Activated CD4-positive, alpha-beta T cell treated with anti-CD3 and anti-CD28 coated beads, Interleukin-2, amount 10 ng/mL, durations not matched to agents 7 days and 5 days (primary cell): Measurements from ENCODE around the gene SLC31A2. TPM values are rescaled to one million over a fixed set of nuclear protein-coding genes. Genes with fewer than 3 reads are reported as not detected.
"Not testable (repeated sequence)": the region's sequence is repeated elsewhere in the genome, so short reads cannot be mapped to it uniquely, and the experiment has no call there.

Experiments used
- CTCF ChIA-PET: fragments of 350-600 bp; sonication (Branson Sonifier 250); formaldehyde crosslinking; loops from one replicate; lab custom pipeline; 2021; ENCODE audit warnings: antibody characterized with exemption; lab: Charles Lee
- POLR2A ChIA-PET: fragments of 350-600 bp; sonication (Branson Sonifier 250); formaldehyde crosslinking; loops from one replicate; lab custom pipeline; 2021; ENCODE audit warnings: antibody characterized with exemption; lab: Charles Lee
- DNase-seq: peaks from one replicate; pipeline ENCODE4 v3.0.0-alpha.2; 2020
- H3K27ac Mint-ChIP-seq: one replicate; pipeline ENCODE4 v1.8.0; 2021; ENCODE audit warnings: mild to moderate bottlenecking, moderate library complexity, mixed read lengths
- H3K27me3 Mint-ChIP-seq: one replicate; pipeline ENCODE4 v1.8.0; 2021; ENCODE audit warnings: mixed read lengths
- H3K36me3 Mint-ChIP-seq: one replicate; pipeline ENCODE4 v1.8.0; 2021; ENCODE audit warnings: low read depth, mixed read lengths
- H3K4me1 Mint-ChIP-seq: one replicate; pipeline ENCODE4 v1.8.0; 2021; ENCODE audit warnings: mixed read lengths
- H3K4me3 Mint-ChIP-seq: one replicate; pipeline ENCODE4 v1.8.0; 2021; ENCODE audit warnings: mild to moderate bottlenecking, moderate library complexity, mixed read lengths
- H3K9me3 Mint-ChIP-seq: one replicate; pipeline ENCODE4 v1.8.0; 2021; ENCODE audit warnings: mixed read lengths
- total RNA-seq, 2 experiments: library from RNA; stranded (reverse); gene quantifications; one replicate each; pipeline ENCODE4 v1.2.3, GENCODE V29; 2021

The SLC31A2 gene
- total RNA-seq, 2 experiments from 2014 or later, result 2.5 to 3.0 TPM

DNA sequence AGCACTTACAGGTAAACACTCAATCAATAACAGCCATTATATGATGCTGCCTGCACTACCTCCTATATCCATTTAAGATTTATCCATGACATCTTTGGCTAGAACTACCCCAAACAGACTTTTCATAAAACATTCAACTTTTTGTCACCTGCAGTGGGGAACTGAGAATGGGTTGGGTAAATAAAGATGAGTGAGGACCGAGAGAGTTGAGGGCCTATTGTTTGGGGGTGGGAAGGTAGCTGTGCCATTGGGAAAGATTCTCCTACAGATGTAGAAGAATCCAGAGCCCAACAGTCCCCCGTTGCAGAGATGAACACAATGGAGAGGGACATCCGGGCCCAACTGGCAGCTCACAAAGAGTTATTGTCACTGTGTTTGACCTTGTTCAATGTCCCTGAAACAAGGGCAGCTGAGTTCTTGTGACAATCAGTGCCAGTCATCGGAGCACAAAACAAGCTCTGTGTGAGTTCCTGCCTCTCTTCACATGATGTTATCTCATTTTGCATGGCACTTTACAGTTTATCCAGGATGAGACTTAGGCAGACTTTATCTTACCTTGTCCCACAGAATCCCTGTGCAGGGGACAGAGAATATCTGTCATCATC, 11.5 kb upstream of the SLC31A2 start:
- ChIA-PET POLR2A (no interaction called here), CTCF (interaction anchor here (0.6 to 1.0 kb wide), 3 partner anchors 11 to 1257 kb away, joined by 3 to 4 read pairs (median 3); no protein-coding TSS in a partner anchor)
- H3K27ac Mint-ChIP-seq, result no peak overlapping the region

DNA sequence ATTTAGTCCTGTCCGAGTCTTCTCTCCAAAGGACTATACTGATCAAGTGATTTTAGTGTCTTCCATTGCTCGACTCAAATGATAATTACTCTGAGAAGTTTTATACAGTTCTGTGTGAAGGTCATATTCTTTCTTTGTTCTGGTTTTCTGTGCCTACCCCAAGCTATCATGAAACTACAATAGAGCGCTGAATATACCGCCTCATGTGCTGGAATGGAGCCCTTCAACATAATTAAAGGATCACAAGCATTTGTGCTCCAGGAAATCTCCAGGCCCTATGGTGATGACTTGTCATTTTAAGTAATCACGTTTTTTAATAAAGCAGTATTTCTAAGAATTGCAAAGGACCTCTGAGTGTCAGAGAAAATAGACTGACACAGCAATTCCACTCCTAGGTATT, 10.9 kb upstream of the SLC31A2 start:
- H3K4me1 Mint-ChIP-seq, result no peaks in the 10 kb centered on the region
- no peak overlapping the region for H3K27ac Mint-ChIP-seq
- H3K27me3 Mint-ChIP-seq, result peaks cover 16% of the 10 kb centered on the region
- H3K4me3 Mint-ChIP-seq, result no peak overlapping the region
- CTCF ChIA-PET, result interaction anchor here (0.6 to 1.0 kb wide), 3 partner anchors 10 to 1257 kb away, joined by 3 to 4 read pairs (median 3); no protein-coding TSS in a partner anchor
- H3K36me3 Mint-ChIP-seq, result no peaks in the 10 kb centered on the region
- peaks cover 4% of the 10 kb centered on the region for H3K9me3 Mint-ChIP-seq
- POLR2A ChIA-PET, result no interaction called here
- DNase-seq, result no peak

More for the DNA sequence above, 11.5 kb upstream of the SLC31A2 start:
- H3K4me1 Mint-ChIP-seq, result no peaks in the 10 kb centered on the region
- H3K27me3 Mint-ChIP-seq, result peaks cover 12% of the 10 kb centered on the region
- peaks cover 4% of the 10 kb centered on the region for H3K9me3 Mint-ChIP-seq
- H3K36me3 Mint-ChIP-seq, result no peaks in the 10 kb centered on the region
- no peak overlapping the region for H3K4me3 Mint-ChIP-seq
- no peak for DNase-seq

DNA sequence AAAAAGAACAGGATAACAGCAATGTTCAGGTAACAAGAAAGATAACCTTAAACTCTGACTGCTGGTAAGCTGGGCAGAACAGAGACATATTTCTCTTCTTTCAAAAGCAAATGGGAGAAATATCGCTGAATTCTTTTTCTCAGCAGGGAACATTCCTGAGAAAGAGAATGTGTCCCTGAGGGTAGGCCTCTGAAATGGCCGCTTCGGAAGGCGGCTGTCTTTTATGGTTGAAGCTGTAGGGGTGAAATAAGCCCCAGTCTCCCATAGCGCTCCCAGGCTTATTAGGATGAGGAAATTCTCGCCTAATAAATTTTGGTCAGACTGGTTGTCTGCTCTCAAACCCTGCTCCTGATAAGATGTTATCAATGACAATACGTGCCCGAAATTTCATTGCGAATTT, 9.9 kb upstream of the SLC31A2 start:
- DNase-seq, POLR2A ChIA-PET, H3K4me3 Mint-ChIP-seq, H3K4me1 Mint-ChIP-seq, H3K9me3 Mint-ChIP-seq, H3K27ac Mint-ChIP-seq, H3K36me3 Mint-ChIP-seq: not testable (repeated sequence)
- CTCF ChIA-PET, result interaction anchor here (0.5 kb wide), 1 partner anchor 1796 kb away, joined by 3 read pairs; no protein-coding TSS in a partner anchor
- H3K27me3 Mint-ChIP-seq, result peaks cover 21% of the 10 kb centered on the region

DNA sequence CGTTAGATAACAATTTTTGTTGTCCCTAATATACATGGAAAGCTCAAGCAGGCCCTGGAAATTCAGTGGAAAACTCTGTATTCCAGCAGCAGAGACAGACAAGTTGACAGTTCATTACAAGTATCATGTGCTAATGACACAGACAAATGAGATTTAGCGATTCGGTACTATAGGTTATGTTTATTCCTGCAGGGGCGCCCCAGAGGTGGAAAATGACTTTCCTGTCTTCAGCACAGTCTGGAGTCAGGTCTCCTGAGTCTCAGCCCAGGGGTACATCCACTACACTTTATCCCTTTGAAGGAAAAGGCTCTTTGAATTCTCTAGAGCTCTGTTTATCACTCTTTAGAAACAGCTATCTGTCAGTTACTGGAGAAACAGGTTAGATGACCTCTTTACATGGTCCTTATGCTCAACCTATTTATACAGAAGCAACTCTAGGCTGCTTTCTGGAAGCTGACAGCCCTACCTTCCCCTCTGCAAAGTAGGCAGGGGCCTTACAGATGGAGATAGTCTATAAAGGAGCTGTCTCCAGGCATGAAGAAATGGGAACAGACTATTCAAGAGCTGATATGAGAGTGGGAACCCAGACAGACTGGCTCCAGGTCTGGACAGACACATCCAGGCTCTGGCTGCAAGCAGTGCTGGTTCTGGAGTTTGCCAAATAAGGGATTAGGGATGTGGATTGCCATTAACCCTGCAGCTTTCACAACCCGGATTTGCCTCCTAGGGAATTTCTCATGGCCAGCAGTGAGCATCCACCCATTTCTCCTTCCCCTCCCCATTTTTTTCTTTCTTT, 7.2 kb upstream of the SLC31A2 start:
- no peak for DNase-seq
- Mint-ChIP-seq H3K36me3 (no peaks in the 10 kb centered on the region), H3K4me1 (no peaks in the 10 kb centered on the region), H3K9me3 (peaks cover 4% of the 10 kb centered on the region), H3K4me3 (no peak overlapping the region), H3K27me3 (peaks cover 23% of the 10 kb centered on the region), H3K27ac (no peak overlapping the region)
- ChIA-PET POLR2A (interaction anchor here (0.7 kb wide), 1 partner anchor 985 kb away, joined by 12 read pairs; no protein-coding TSS in a partner anchor), CTCF (no interaction called here)

DNA sequence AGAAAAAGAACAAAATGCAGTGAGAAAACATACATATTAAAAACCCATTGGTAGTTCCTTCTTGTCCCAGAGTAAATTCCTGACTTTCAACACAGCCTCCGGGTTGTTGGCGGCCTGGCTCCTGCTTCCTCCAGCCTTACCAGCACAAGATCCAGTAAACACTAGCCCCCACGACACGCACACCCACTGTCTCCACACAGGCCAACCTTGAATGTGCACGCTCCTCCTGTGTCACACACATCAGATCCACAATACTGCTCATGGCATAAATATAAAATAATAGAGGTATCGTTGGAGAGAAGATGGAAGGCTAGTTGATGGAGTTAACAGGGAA, 2.5 kb upstream of the SLC31A2 start:
- CTCF ChIA-PET, result no interaction called here

DNA sequence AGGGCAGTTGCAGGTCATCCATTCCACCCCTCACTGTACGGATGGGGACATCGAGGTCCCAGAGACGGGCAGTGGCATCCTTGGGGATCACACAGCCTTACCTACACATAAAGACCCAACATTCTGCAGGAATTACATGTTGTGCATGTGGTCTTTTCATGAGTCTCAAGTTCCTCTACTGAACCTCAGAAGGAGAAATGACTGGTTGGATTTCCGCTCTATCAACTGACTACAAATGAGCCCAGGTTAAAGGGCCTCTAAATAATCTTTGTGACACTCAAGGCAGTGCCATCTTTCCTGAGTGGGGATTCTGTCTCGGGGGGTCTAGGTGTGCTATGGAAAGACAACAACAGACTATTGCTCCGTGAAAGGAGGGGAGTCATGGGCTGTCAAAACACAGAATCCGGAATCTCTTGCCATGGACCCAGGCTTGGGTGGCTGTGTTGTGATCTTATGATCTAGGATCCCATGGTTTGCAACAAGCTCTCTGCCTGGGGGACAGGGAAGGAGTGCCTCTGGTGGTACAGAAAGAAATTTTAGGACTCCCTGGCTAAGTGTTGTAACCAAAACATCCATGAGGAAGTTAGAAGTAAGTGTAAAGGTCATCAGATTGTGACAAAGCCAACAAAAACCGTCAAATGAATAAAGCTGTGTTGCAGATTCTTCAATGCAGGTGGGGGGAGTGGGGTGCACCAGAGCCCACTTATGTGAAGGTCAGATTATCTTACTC, 1.9 kb upstream of the SLC31A2 start:
- Mint-ChIP-seq H3K4me3 (no peak overlapping the region), H3K4me1 (peaks cover 15% of the 10 kb centered on the region), H3K27me3 (peaks cover 23% of the 10 kb centered on the region), H3K9me3 (no peaks in the 10 kb centered on the region), H3K36me3 (no peaks in the 10 kb centered on the region), H3K27ac (no peak overlapping the region)
- CTCF ChIA-PET, result interaction anchor here (0.5 to 1.4 kb wide), 2 partner anchors 37 to 311 kb away, joined by 3 to 4 read pairs; no protein-coding TSS in a partner anchor
- POLR2A ChIA-PET, result no interaction called here
- no peak for DNase-seq

More for the DNA sequence above, 2.5 kb upstream of the SLC31A2 start:
- Mint-ChIP-seq H3K27ac (no peak overlapping the region), H3K9me3 (no peaks in the 10 kb centered on the region), H3K4me1 (peaks cover 15% of the 10 kb centered on the region), H3K4me3 (no peak overlapping the region), H3K36me3 (no peaks in the 10 kb centered on the region), H3K27me3 (peaks cover 28% of the 10 kb centered on the region)
- DNase-seq, result no peak
- POLR2A ChIA-PET, result no interaction called here

DNA sequence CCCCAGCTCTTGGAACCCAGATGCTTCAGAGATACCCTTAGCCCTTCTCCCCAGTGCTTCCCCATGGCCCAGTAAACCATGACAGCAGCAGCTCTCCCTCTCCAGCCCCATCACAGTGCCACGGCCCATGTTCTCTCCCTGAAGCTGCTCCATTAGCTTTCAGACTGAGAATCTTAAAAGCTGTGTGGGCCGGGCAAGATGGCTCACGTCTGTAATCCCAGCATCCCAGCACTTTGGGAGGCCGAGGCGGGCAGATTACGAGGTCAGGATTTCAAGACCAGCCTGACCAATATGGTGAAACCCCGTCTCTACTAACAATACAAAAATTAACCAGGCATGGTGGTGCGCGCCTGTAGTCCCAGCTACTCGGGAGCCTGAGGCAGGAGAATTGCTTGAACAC, 1.2 kb upstream of the SLC31A2 start:
- DNase-seq, H3K27ac Mint-ChIP-seq, H3K36me3 Mint-ChIP-seq, H3K4me3 Mint-ChIP-seq, POLR2A ChIA-PET, H3K9me3 Mint-ChIP-seq: not testable (repeated sequence)
- Mint-ChIP-seq H3K27me3 (peaks cover 22% of the 10 kb centered on the region), H3K4me1 (peaks cover 15% of the 10 kb centered on the region)
- CTCF ChIA-PET, result interaction anchor here (0.5 to 1.4 kb wide), 3 partner anchors 10 to 310 kb away, joined by 3 to 4 read pairs (median 3); no protein-coding TSS in a partner anchor

DNA sequence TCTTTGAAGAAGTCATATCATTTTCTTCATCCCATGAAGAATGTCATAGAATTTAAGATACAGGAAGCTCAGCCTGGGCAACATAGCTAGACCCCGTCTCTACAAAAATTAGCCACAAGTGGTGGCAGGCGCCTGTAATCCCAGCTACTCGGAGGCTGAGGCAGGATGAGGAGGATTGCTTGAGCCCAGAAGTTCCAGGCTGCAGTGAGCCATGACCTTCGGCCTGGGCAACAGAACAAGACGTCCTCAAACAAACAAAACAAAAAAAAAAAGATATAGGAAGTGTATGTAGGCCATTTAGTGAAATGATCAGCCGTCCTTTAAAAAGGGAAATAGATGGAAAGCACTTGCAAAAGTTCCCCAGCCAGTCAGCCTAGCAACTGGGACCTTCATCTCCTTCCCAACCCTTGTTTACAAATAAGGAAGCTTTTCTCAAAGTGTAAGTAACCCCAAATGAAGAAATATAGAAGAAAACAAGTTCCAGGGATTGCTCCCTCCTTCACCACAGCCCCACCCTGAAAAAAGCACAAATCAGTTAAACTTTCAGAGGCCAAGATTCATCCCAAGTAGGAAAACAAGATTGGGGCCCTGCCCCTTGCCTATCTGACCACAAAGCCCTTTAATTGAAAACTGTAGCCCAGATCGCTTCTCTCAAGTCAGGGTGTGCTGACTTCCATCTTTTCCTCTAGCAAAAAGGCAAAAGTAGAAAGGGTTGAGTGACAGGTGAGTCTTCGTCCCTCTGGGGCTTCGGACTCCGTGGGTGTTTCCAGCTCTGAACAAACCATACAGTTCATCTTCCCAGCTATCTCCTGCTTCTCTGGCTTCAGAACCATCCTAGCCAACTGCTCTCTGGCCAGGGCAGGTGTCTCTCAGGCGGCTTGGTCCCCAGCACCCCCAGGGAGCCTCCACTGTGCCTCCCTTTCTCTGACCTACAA, 1.2 kb downstream of the SLC31A2 start:
- peaks cover 38% of the 10 kb centered on the region for H3K4me1 Mint-ChIP-seq
- POLR2A ChIA-PET, result no interaction called here
- no peak for DNase-seq

DNA sequence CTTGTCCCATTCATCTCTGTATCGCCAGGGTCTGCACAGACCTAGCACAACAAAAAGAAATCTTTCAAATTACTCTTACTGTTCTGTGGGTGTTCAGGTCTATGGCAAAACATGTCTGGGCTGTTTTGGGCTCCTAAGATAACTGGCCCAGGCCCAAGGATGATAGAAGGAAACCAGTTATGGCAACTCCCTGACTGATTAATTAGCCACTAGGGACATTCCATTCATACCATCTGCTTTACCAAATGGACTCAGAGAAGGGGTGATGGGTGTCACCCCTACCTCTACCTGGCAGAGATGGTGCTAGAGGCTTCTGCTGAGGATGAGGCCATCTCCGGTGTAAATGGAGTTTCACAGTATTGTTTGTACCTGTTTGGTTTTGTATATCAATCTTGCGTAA, 1.9 kb downstream of the SLC31A2 start:
- peaks cover 3% of the 10 kb centered on the region for H3K36me3 Mint-ChIP-seq
- CTCF ChIA-PET, result interaction anchor here (0.6 to 1.2 kb wide), 4 partner anchors 9 to 792 kb away, joined by 3 to 4 read pairs (median 3); no protein-coding TSS in a partner anchor
- POLR2A ChIA-PET, result no interaction called here
- H3K4me3 Mint-ChIP-seq, result peak overlapping the region; percentile 72
- H3K27ac Mint-ChIP-seq, result peak overlapping the region; percentile 74
- peaks cover 38% of the 10 kb centered on the region for H3K4me1 Mint-ChIP-seq
- no peak for DNase-seq
- H3K9me3 Mint-ChIP-seq, result no peaks in the 10 kb centered on the region
- H3K27me3 Mint-ChIP-seq, result peaks cover 12% of the 10 kb centered on the region

More for the DNA sequence above, 1.2 kb downstream of the SLC31A2 start:
- CTCF ChIA-PET, result interaction anchor here (0.6 to 1.7 kb wide), 5 partner anchors 8 to 41 kb away, joined by 3 to 6 read pairs (median 4); no protein-coding TSS in a partner anchor
- Mint-ChIP-seq H3K4me3 (peak overlapping the region; percentile 72), H3K9me3 (no peaks in the 10 kb centered on the region), H3K36me3 (peaks cover 3% of the 10 kb centered on the region), H3K27me3 (peaks cover 12% of the 10 kb centered on the region), H3K27ac (peak overlapping the region; percentile 74)

DNA sequence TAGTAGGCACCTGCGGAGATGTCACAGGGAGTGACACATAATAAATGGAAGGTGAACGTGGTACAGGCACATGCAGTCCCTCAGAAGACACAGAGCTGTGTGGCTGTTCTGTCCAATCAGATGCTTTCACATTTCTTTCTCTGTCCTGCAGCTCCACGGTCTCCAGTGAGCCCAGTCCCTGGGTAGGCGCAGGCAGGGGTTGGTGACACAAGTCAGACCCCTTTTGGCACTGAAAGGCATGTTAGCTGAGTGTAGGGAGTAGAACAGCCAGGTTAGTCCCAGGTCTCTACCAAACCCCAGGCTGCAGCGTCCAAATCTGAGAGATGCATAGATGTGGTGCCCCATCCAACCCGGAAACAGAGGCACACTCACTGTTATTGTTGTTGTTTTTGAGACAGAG, 2.8 kb downstream of the SLC31A2 start:
- no peaks in the 10 kb centered on the region for H3K9me3 Mint-ChIP-seq
- peaks cover 38% of the 10 kb centered on the region for H3K4me1 Mint-ChIP-seq
- no peak for DNase-seq
- ChIA-PET CTCF (interaction anchor here (0.6 to 1.6 kb wide), 3 partner anchors 8 to 793 kb away, joined by 3 read pairs; no protein-coding TSS in a partner anchor), POLR2A (no interaction called here)
- H3K36me3 Mint-ChIP-seq, result peaks cover 6% of the 10 kb centered on the region
- H3K27ac Mint-ChIP-seq, result no peak overlapping the region
- no peak overlapping the region for H3K4me3 Mint-ChIP-seq
- peaks cover 12% of the 10 kb centered on the region for H3K27me3 Mint-ChIP-seq

DNA sequence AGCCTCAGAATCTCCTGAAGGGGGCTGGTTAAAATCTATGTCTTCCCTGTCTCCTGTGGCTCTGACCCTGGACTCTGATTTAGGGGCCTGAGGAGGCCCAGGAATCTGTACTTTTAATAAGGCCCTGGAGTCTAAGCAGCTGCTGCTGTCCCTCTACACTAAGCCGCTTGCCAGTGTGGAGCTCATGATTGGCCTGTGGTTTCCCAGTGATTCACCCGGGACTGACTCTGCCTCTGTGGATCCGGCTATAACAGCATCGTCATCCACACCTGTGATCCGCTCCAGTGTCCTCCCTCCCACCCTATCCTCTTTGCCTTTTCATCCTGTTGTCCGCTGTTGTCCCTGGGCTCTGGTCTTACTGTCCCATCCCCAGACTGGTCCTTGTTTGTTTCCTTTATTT, 3.7 kb downstream of the SLC31A2 start:
- no peak overlapping the region for H3K4me3 Mint-ChIP-seq

More for the DNA sequence above, 3.7 kb downstream of the SLC31A2 start:
- peaks cover 38% of the 10 kb centered on the region for H3K4me1 Mint-ChIP-seq
- peaks cover 9% of the 10 kb centered on the region for H3K36me3 Mint-ChIP-seq
- no peak for DNase-seq
- ChIA-PET POLR2A (no interaction called here), CTCF (interaction anchor here (1.6 kb wide), 1 partner anchor 15 kb away, joined by 3 read pairs; no protein-coding TSS in a partner anchor)
- H3K27ac Mint-ChIP-seq, result no peak overlapping the region
- peaks cover 10% of the 10 kb centered on the region for H3K27me3 Mint-ChIP-seq
- H3K9me3 Mint-ChIP-seq, result no peaks in the 10 kb centered on the region
